GM19452 (cell line): ENCODE data around the gene TDRD9.
"Not testable (repeated sequence)": the region's sequence is repeated elsewhere in the genome, so short reads cannot be mapped to it uniquely, and the experiment has no call there.

Experiments
- ATAC-seq: cut with Tn5 transposase; IDR thresholded peaks from one replicate; pipeline ENCODE4 v1.9.1; 2021; ENCODE audit not compliant: unreplicated experiment

TDRD9 gene

GRCh38 chr14:103920981-103921854, 7.0 kb upstream of the TDRD9 start:
- ATAC-seq = peak; percentile 99

DNA sequence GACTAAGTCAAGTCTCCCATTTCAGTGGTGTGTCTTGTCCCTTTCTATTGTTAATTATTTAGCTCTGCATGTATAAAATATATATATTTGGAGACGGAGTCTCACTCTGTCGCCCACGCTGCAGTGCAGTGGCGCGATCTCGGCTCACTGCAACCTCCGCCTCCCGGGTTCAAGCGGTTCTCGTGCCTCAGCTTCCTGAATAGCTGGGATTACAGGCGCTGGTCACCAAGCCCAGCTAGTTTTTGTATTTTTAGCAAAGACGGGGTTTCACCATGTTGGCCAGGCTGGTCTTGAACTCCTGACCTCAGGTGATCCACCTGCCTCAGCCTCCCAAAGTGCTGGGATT, 6.4 kb upstream of the TDRD9 start:
- ATAC-seq = not testable (repeated sequence)

DNA sequence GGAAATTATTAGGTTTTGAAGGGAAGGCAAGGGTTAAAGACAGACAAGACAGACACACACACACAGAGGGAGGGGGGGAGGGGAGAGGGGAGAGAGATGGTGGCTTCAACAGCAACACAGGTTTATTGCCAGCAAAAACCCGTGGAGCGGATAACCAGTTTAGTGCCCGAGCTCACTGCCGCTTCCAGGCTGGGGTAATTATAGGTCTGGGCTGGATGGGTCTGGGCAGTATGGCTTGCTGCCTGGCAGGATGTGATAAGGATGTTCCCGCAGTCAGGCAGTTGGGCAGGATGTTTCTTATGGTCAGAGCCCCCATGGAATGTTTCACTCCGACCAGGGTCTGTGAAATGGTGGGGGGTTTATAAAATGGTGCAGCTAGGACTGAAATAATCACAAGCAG, 4.4 kb upstream of the TDRD9 start:
- ATAC-seq = no peak

DNA sequence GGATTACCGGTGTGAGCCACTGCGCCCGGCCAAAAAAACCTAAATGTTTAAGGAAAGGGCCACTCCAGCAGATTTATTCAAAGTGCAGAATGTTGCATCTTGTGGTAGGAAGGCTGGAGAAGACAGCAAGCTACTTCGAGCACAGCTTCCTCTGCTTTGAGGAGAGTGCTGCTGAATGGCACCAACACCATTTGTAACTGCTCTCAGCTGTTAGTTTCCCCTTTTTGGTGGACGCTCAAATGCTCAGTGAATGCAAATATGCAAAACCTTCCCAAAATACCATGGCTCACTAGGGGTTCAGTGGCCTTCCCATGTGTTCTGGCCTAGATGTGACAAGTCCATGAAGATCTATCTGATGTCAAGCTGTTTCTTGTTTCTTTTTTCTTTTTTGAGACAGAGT, 2.9 kb upstream of the TDRD9 start:
- ATAC-seq = no peak

DNA sequence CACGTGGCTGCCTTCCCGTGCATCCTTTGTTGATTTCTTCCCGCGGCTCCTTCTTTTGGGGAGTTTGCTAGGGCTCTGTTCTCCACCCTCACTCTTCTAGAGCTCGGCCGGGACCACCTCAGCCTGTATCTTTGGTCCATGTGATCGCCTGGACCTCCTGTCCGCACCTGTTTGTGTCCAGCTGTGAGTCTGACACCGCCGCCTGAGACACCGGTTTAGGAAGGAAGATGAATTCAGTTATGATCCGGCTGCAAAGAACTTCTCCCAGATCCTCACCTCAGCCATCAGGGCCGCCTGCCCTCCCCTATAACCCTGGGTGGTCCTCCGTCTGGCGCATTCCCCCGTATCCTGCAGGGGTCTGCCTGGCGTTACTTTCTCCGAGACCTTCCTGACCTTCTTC, 690 bp upstream of the TDRD9 start:
- ATAC-seq = no peak

- no peak for ATAC-seq
These were observed 1.9 kb downstream of the TDRD9 start for GRCh38 chr14:103930051-103930604.

DNA sequence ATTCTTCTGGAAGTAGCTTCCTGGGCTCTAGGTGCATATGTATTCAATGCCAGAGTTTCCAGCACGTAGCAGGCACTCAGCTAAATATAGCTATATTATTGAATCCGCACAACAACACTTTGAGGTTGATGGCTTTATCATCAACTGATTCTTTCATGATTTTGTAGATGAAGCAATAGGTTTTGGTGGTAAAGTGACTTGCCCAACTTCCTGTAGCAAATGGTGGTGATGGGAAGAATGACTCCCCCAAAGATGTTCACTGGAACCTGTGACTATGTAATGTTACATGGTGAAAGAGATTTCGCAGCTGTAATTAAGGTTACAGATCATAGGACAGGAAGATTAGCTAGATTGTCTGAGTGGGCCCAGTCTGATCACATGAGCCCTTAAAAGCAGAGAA, 3.2 kb downstream of the TDRD9 start:
- ATAC-seq = no peak

DNA sequence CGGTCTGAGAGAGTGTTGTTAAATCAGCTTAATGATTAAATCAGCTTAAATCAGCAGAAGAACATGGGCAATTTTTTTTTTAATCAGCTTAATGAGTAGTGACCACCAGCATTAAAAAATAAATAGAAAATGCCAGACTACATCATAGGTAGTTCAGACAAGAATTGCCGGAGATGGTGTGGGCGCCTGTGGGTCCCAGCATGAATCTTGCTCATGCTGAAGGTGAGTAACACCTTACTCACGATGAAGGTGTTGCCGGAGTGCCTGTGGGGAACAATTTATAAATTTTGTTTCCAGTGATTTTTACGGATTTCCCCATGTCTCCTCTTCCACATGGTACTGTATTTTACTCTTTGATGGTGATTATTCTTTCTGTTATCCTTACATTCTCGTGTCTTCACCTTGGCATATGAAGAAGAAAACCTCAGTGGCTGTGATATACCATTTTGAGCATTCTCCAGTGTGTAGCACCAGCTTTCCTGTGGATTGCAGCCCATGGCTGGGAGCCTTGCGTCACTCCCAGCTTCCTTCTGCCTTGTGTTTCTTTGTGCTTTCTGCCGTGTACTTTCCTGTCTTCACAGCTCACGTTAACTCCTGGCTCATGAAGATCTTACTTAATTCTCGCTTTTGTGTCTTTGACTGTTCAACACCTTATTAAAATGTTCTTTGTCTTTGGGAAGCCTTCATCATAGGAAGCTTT, 4.7 kb downstream of the TDRD9 start:
- ATAC-seq = no peak

DNA sequence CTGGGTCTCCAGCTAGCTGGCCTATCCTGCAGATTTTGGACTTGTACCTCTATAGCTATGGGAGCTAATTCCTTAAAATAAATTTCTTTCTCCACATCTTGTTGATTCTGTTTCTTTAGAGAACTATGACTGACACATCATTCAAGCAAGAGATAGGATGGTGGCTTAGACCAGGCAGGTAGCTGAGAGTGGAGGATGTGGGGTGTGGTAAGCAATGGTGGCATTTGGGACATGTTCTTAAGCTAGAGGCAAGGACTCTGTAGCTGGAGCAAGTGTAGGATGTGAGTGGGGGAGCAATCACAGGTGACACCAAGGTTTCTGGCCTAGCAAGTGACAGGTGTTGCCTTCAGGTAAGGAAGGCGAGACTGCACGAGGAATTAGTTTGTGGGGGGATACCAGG, 6.8 kb downstream of the TDRD9 start:
- ATAC-seq = no peak

DNA sequence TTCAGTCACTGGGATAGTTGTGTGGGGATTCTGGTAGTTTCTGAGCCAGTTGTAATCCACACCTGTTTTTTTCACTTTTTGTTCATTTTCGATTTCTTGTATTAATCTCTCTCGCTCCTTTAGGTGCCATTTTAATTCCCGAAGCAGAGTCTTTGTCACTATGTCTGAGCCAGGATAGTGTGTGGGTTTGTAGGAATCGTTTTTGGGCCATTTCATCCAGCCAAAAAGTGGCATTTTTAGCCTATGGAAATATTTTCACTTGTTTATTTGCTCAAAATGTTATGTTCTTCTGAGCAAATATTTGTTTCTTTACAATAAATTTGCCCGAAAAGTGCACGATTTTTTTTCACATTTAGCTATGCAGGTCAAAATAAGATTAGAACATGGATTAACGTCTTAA, 13.2 kb downstream of the TDRD9 start:
- ATAC-seq = no peak

- no peak for ATAC-seq
These were observed 13.9 kb downstream of the TDRD9 start, which contains the start of gene RD3L for GRCh38 chr14:103941973-103942736. Gene RD3L, minus strand, starts transcription at chr14:103942529. Its CDS starts 834 bp downstream, at chr14:103941695.

DNA sequence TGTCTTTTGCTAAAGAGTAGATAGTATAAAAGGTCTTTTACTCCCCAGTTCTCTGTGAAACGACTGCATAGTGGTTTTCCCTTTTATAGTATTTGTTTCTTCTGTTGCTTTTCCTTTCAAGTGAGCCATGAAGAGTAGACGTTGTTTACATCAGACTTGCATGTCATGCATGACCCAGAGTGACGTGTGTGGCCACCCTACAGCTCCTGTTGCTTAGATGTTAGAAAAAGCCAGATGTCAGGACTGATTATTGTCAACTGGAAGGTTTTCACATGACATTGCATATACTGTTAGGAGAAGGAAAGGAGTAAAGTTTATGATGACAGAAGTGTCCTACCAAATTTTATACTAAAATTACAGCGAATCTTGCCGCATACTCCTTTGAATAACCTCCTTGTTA, 15.4 kb downstream of the TDRD9 start:
- ATAC-seq = no peak

GRCh38 chr14:103946975-103947374, 18.7 kb downstream of the TDRD9 start:
- no peak for ATAC-seq

GRCh38 chr14:103948442-103948841, 20.2 kb downstream of the TDRD9 start:
- no peak for ATAC-seq

GRCh38 chr14:103949131-103949790, 21.0 kb downstream of the TDRD9 start:
- ATAC-seq = no peak

DNA sequence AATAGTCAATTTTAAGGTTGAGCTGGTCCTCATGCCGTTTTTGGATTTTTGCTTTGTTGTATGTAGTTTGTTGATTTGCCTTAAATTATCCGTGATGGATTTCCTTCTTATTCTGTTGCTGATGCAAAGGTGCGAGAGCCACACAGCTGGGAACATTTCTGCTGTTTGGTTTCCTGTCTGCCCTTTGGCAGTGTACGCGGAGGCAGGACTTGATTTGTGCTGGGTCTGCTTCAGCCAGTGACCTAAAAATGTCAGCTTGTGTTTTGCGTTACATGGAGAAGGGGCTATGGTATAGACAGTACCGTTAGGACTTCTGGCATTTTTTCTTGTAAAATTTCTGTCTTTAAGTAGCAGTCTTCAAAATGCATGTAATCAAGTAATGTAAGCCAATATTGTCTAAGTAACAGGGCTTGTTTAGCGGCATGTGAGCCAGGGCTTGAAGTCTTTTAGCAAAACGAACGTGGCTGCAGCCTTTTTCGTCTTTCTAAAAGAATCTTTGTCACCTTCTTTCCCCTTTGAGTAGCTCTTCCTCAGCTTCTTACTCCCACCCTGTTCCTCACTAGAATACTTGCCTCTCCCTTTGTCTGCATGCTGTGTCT, 32.3 kb downstream of the TDRD9 start:
- ATAC-seq = no peak

DNA sequence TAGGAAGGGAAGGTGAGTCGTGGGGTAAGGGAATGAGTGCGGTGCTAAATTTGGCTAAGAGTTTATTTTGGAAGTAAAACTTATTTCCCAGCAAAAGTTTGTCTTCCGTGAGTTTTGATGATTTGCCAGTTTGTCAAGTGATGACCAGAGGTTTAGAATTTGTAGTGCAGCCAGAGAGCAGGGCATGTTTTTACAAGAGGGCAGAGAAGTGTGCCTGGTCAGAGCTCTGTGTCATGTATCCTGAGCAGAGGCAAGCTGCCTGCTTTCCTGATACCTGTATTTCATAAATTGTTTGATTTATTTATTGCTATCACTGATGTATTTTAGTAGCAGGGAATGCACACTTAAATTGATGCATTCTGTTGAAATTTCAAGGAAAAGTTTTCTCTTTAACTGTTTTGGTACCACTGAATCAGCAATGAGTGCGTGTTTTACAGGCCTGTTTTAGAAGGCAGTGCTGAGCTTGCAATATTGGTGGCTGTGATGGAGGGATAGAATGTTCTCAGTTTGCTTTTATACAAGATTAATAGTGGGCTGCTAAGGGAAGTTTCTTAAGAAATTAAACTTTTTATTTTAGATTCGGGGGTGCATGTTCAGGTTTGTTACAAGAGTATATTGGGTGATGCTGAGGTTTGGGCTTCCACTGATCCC, 33.8 kb downstream of the TDRD9 start:
- ATAC-seq = no peak

GRCh38 chr14:103966631-103967030, 38.4 kb downstream of the TDRD9 start:
- ATAC-seq = no peak

DNA sequence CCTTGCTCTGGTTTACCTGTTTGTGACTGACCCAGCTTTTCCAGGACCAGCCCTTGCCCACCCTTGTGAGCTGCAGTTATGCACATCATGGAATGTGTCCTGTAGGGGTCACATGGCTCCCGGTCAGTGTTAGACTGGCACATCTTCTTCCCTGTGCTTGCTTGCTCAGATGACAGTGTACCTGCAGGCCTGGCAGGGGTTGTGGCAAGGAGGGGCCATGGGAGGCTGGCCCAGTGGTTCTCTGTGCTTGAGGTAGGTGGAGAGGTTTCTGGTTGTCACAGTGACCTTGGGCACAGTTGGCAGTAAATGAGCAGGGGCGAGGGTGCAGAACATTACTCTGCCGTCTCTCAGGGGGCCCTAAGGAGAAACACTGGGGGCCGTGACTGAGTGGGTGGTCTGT, 41.7 kb downstream of the TDRD9 start:
- no peak for ATAC-seq

DNA sequence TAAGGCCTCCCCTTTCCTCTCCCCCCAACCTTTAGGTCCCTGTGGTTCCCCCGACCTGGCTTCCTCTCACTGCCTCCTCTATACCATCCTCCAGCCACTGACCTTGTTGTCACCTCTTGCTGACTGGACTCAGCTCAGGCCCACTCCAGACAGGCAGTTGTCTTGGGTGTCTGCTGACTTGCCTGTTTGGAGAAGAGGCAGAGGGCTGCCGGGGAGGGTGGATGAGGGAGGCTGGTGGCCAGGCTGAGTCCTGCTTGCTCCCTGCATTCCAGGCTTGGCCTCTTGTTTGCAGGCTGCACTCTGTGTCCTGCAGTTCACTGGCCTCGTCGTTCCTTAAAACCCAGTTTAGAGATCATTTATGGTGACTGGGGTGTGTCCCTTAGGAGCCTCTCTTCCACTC, 45.1 kb downstream of the TDRD9 start:
- ATAC-seq = no peak
